PFSK-1 (cell line): Measurements from ENCODE around the gene IFI27L1.

Experiments
- FOXP2 ChIP-seq: optimal IDR thresholded peaks from 2 replicates; pipeline ENCODE3; 2011; ENCODE audit warnings: borderline replicate concordance, control low read depth, inconsistent platforms; ENCODE audit not compliant: insufficient read depth; ENCODE audit errors: extremely low read length, extremely low read depth
- POLR2AphosphoS5 ChIP-seq: IDR thresholded peaks from 2 replicates; pipeline ENCODE4 v1.6.1; 2012; ENCODE audit warnings: low read depth, mild to moderate bottlenecking, control low read depth, low read length, moderate library complexity
- SIN3A ChIP-seq: IDR thresholded peaks from 2 replicates; pipeline ENCODE4 v1.6.1; 2012; ENCODE audit warnings: mild to moderate bottlenecking, low read length, moderate library complexity, borderline replicate concordance; ENCODE audit not compliant: insufficient read depth
- TAF1 ChIP-seq: IDR thresholded peaks from 2 replicates; pipeline ENCODE4 v1.6.1; 2012; ENCODE audit warnings: low read length, control low read depth, borderline replicate concordance; ENCODE audit not compliant: insufficient read depth
- TF ChIP-seq, protein P1 (sequence below), 2 experiments: IDR thresholded peaks; 2 replicates each; pipeline versions ENCODE4 v1.6.1 to v1.8.0; 2011 to 2012; ENCODE audit warnings: low read depth in 2 of 2, low read length in 2 of 2, control low read depth in 1 of 2, inconsistent platforms in 1 of 2, mild to moderate bottlenecking in 1 of 2, moderate library complexity in 1 of 2; ENCODE audit not compliant: insufficient read depth in 1 of 2

Gene IFI27L1

DNA sequence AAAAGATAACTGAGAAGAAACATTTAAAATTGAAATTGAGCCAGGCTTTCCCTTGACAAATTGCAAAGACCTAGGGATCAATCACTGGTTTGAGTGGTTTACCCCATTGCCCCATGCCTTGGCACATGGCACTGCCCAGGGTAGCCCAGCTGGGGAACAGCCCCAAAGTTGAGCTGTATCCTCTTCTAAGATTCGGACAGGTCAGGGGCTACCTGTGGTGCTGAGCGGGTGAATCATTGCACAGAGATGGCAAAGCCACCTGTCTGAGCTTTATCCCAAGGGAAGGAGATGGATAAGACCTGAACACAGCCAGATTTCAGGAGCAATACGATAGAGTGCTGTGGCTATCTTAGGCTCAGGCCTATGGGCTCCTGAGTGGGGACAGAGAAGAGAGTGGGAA lies 41.3 kb downstream of the IFI27L1 start:
- TF ChIP-seq, protein P1, sequence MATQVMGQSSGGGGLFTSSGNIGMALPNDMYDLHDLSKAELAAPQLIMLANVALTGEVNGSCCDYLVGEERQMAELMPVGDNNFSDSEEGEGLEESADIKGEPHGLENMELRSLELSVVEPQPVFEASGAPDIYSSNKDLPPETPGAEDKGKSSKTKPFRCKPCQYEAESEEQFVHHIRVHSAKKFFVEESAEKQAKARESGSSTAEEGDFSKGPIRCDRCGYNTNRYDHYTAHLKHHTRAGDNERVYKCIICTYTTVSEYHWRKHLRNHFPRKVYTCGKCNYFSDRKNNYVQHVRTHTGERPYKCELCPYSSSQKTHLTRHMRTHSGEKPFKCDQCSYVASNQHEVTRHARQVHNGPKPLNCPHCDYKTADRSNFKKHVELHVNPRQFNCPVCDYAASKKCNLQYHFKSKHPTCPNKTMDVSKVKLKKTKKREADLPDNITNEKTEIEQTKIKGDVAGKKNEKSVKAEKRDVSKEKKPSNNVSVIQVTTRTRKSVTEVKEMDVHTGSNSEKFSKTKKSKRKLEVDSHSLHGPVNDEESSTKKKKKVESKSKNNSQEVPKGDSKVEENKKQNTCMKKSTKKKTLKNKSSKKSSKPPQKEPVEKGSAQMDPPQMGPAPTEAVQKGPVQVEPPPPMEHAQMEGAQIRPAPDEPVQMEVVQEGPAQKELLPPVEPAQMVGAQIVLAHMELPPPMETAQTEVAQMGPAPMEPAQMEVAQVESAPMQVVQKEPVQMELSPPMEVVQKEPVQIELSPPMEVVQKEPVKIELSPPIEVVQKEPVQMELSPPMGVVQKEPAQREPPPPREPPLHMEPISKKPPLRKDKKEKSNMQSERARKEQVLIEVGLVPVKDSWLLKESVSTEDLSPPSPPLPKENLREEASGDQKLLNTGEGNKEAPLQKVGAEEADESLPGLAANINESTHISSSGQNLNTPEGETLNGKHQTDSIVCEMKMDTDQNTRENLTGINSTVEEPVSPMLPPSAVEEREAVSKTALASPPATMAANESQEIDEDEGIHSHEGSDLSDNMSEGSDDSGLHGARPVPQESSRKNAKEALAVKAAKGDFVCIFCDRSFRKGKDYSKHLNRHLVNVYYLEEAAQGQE (IDR thresholded peaks at IDR 0.05; ENCODE audit: insufficient read depth in 1 of 2, low read depth in 2 of 2, low read length in 2 of 2): no peak
- TF ChIP-seq POLR2AphosphoS5: no peak
- TF ChIP-seq SIN3A: no peak
- TF ChIP-seq FOXP2: no peak

DNA sequence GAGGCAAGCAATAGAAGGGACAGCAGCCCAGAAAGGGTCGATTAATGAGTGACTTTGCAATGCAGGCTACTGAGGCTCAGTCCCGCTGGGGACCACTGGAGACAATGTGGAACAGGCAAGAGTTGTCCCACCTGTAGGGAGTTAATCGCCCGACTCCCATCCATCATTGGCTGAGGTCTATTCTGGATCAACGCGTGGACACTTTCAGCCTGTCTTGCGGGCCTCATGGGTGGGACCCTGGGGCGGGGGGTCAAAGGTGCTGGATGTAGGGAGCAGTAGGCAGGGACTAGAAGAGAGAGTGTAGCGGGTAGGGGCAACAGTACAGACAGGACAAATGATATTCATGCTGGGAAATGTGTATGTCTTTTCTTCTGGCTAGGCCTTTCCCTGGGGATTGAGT lies 42.2 kb downstream of the IFI27L1 start:
- TF ChIP-seq FOXP2: no peak
- TF ChIP-seq SIN3A: no peak
- no peak for TF ChIP-seq TAF1
- TF ChIP-seq POLR2AphosphoS5: no peak
- TF ChIP-seq, protein P1 (IDR thresholded peaks at IDR 0.05; ENCODE audit: insufficient read depth in 1 of 2, low read depth in 2 of 2, low read length in 2 of 2): no peak

DNA sequence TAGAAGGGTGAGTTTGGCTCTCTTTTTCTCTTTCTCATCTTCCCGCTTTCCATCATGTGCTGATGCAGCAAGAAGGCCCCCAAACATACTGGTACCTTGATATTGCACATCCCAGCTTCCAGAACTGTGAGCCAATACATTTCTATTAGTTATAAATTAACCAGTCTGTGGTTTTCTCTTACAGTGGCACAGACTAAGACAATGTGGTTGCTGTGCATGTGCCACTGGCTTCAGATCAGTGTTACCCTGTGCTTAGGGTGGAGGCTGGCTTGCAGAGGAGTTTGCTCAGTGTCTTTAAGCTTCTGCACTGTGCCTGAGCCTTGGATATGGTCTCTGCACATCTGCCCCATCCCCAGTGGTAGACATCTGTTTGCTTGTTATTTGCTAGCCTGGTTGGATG lies 42.8 kb downstream of the IFI27L1 start:
- TF ChIP-seq FOXP2 (no peak), TAF1 (no peak), POLR2AphosphoS5 (no peak), SIN3A (no peak)
- TF ChIP-seq, protein P1 (IDR thresholded peaks at IDR 0.05; ENCODE audit: insufficient read depth in 1 of 2, low read depth in 2 of 2, low read length in 2 of 2): no peak

DNA sequence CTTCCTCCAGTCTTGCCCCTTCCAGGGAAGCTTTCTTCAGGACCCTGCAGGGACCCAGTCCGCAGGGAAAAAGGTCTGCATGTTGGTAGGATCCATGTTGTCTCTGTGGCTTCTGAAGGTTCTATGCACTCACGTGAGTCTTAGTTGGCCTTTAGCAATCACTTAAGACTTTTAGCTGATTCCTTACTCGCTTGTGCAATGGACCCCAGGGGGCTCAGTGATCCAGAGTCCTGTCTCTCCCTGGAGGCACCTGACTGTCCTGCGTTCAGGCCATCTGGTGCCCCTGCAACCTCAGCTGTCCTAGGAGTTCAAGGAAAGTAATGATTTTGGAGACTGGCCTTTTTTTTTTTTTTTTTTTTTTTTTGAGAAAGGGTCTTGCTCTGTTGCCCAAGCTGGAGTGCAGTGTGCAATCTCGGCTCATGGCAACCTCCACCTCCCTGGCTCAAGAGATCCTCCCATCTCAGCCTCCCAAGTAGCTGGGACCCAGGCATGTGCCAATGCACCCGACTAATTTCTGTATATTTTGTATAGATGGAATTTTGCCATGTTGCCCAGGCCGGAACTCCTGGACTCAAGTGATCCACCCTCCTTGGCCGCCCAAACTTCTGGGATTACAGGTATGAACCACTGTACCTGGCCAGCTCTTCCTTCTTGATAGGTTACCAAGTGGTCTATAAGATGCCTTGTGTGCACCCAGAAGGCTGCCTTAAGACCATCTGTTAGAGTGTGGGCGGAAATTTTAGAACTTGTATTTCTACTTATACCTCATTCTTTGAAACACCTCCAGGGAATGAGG lies 43.7 kb downstream of the IFI27L1 start:
- no peak for TF ChIP-seq TAF1
- TF ChIP-seq, protein P1 (IDR thresholded peaks at IDR 0.05; ENCODE audit: insufficient read depth in 1 of 2, low read depth in 2 of 2, low read length in 2 of 2): no peak
